NCI-H526 treated with DMSO at 0.1 percent for 48 hours (cell line): ENCODE measurements around the gene MAB21L2.

Experiments
- DNase-seq: peaks from one replicate; lab custom pipeline; 2025; lab: John Stamatoyannopoulos, UW

The MAB21L2 gene

DNA sequence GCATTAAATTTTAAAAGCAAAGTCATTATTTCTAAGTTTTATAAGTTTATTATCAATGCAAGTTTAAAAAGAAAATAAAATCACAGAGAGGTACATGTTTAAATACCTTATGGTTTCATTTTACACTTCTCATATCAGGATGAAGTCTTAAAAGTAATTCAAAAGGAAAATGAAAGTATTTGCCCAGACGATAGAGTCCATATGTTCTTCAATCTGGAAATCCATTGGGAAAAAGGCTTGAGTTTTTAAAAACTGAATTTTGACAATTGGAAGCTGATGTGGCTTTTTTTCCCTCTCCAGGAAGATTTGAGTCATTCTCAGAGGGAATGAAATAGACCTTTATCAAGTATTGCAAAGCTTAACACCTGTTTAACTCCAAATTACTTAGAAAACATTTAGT is 37.1 kb downstream of the MAB21L2 start:
- no peak for DNase-seq

DNA sequence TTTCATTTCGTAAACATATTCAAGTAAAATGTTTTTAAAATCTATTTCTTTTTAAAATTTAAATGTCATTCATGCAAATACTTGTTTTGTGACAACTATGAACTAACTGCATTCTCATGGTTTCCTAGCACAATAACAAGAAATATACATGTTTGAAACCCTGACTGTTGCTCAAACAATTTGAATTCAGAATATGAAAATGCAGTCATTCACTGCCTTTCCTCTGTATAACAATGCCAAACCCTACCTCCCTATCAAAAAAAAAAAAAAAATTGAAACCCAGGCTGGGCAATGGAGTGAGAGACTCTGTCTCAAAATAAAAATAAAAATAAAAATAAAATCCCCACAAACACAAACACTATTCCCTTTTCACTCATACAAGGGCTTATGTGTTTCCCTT is 42.1 kb downstream of the MAB21L2 start:
- DNase-seq = no peak

DNA sequence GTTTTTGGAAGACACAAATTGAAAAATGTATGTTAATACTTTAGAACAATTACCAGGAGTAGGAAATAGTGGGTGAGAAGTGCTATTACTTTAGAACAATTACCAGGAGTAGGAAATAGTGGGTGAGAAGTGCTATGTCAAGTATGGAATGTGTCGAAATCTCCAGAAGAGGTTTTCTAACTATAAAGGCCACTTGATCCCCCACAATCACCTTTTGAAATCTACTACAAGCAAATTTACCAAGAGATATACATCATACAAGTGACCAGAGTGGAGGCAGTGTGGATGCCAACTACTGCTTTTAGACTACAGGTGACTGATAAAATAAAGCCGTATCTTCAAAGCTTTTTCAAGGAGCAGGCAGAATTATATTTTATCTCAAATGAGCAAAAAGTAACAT is 43.1 kb downstream of the MAB21L2 start:
- no peak for DNase-seq

DNA sequence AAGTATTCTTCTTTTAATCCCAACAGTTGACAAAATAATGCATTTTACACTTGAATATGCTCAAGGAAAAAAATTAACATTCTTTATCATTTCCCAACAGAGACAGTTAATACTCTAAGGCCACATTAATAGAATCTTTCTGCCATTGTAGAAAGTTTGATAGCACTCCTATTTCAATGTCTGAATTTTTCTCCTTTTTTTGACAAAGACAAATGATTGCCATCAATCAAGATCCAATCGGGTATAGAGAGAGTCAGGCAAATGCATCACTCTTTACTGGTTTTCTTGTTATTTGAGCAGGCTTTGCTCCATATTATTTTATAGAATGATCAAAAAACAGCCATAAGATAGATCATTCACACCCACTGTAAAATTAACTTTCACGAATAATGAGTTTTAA is 46.1 kb downstream of the MAB21L2 start:
- DNase-seq = no peak

DNA sequence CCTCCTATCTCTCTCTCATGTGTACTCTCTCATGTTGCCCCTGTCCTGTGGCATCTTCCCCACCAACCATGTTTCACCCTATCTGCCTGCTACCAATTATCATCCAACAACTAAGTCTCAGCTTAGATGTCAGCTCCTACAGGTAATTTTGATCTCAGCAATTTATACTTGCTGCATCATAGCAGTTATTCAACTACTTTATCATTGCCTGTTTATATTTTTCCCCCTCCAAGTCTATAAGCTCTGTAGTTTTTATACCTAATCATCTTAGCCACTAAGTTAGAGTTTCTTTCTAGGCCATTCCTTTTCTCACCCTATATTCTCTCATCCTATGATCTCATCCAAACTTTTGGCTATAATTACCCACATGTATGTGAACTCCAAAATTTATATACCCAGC is 50.7 kb downstream of the MAB21L2 start:
- no peak for DNase-seq
